H1 (cell line): Measurements from ENCODE around the gene DPP8. TPM values are rescaled to one million over a fixed set of nuclear protein-coding genes. Genes with fewer than 3 reads are reported as not detected.

Source experiments
- ASH2L ChIP-seq: fragments of 200-600, 300-600 bp; sonication (generic); IDR thresholded peaks from one replicate; pipeline ENCODE4 v1.7.1; 2017; ENCODE audit warnings: low read length
- CREB1 ChIP-seq: IDR thresholded peaks from 2 replicates; pipeline ENCODE4 v1.6.1; 2012; ENCODE audit warnings: inconsistent platforms
- E2F6 ChIP-seq: IDR thresholded peaks from 2 replicates; pipeline ENCODE4 v1.6.1; 2012; ENCODE audit warnings: inconsistent platforms
- HDAC6 ChIP-seq: IDR thresholded peaks from one replicate; pipeline ENCODE4 v1.7.1; 2012; ENCODE audit warnings: low read depth, mild to moderate bottlenecking, inconsistent platforms, low read length, moderate library complexity
- KDM1A ChIP-seq: fragments of 200-600, 300-600 bp; sonication (generic); IDR thresholded peaks from 2 replicates; pipeline ENCODE4 v1.7.1; 2016; ENCODE audit warnings: mild to moderate bottlenecking, low read length, borderline replicate concordance
- KDM4A ChIP-seq: IDR thresholded peaks from one replicate; pipeline ENCODE4 v1.7.1; 2012; ENCODE audit warnings: low read depth, mild to moderate bottlenecking, moderate library complexity, low read length, inconsistent platforms; ENCODE audit not compliant: severe bottlenecking
- MAFK ChIP-seq: IDR thresholded peaks from 2 replicates; pipeline ENCODE4 v1.6.1; 2012; ENCODE audit warnings: low read depth, mild to moderate bottlenecking, improper control_type of control experiment, low read length
- MAX ChIP-seq: IDR thresholded peaks from 2 replicates; pipeline ENCODE4 v1.6.1; 2012; ENCODE audit warnings: inconsistent platforms
- NANOG ChIP-seq: IDR thresholded peaks from 2 replicates; pipeline ENCODE4 v1.6.1; 2011; ENCODE audit warnings: low read length, low read depth, mild to moderate bottlenecking, inconsistent platforms; ENCODE audit not compliant: insufficient read depth, poor library complexity, severe bottlenecking
- POLR2AphosphoS5 ChIP-seq: IDR thresholded peaks from 2 replicates; pipeline ENCODE4 v1.6.1; 2011; ENCODE audit warnings: low read depth, low read length
- RBBP5 ChIP-seq: IDR thresholded peaks from 2 replicates; pipeline ENCODE4 v1.7.1; 2012; ENCODE audit warnings: low read depth, mild to moderate bottlenecking, inconsistent platforms, low read length, moderate library complexity, borderline replicate concordance
- RXRA ChIP-seq: IDR thresholded peaks from 2 replicates; pipeline ENCODE4 v1.6.1; 2011; ENCODE audit warnings: low read depth, mild to moderate bottlenecking, low read length, moderate library complexity; ENCODE audit not compliant: insufficient read depth
- SIN3A ChIP-seq, 2 experiments: IDR thresholded peaks in 1 of 2; conservative IDR thresholded peaks in 1 of 2; 2 replicates each; pipeline ENCODE4 v1.6.1; 2011 to 2012; ENCODE audit warnings: low read length in 2 of 2, improper control_type of control experiment in 1 of 2, low read depth in 1 of 2, mild to moderate bottlenecking in 1 of 2
- SUZ12 ChIP-seq: fragments of 200-600 bp; sonication (generic); IDR thresholded peaks from 2 replicates; pipeline ENCODE4 v1.6.1; 2012; ENCODE audit warnings: mild to moderate bottlenecking, inconsistent platforms, low read length, moderate library complexity, mixed read lengths
- TEAD4 ChIP-seq: IDR thresholded peaks from 2 replicates; pipeline ENCODE4 v1.6.1; 2012; ENCODE audit warnings: low read depth, low read length, inconsistent platforms, mixed read lengths
- YY1 ChIP-seq: IDR thresholded peaks from 2 replicates; pipeline ENCODE4 v1.6.1; 2011; ENCODE audit warnings: low read depth, mild to moderate bottlenecking, low read length
- polyA plus RNA-seq, 7 experiments: library from polyadenylated mRNA; depleted of rRNA in 3 of 7; stranded (reverse) in 5 of 7; unstranded in 2 of 7; fragments of >200 nt in 5 of 7; fragments of 200-250 nt in 2 of 7; gene quantifications; 1 replicate in 5 of 7; 2 replicates in 1 of 7; 4 replicates in 1 of 7; pipeline versions ENCODE4 v1.2.1 to v1.2.3, GENCODE V29; 2011 to 2013; ENCODE audit warnings: missing spikeins in 2 of 7, mixed read lengths in 2 of 7
- total RNA-seq: library from RNA; stranded (reverse); fragmentation: NEBNext Ultra II Directional; extraction: Animal tissue kit (Norgen Biotek cat#: 25700); gene quantifications from 2 replicates; pipeline ENCODE4 v1.2.1, GENCODE V29; 2021

DPP8 gene
- total and polyA plus RNA-seq, 2 of the 8 experiments (the other 6 are each of a cell fraction or from before 2014, with no cell fraction given): 9.9 to 26.0 TPM

GRCh38 chr15:65530318-65531111 is 13.0 kb upstream of the DPP8 start, which contains the start of gene HACD3 (continued):
- TF ChIP-seq MAX (peak; percentile 88), POLR2AphosphoS5 (peak; percentile 87), KDM1A (0 out of 2 replicates have a peak, but pooled peaks have one; percentile 5), ASH2L (peak; percentile 88), TEAD4 (no peak), YY1 (peak; percentile 32; the same call in 1 of the 2 replicates), KDM4A (peak; percentile 64), RBBP5 (peak; percentile 78), NANOG (no peak), HDAC6 (no peak), RXRA (no peak), MAFK (no peak), SIN3A (conservative IDR thresholded peaks at IDR 0.05 in 1 of 2, IDR thresholded peaks at IDR 0.05 in 1 of 2; ENCODE audit: low read depth in 1 of 2, low read length in 2 of 2) (peak in 1 of 2 experiments; percentile 23; a peak in 1 of 4 replicates), CREB1 (no peak; the same call in 1 of the 2 replicates), E2F6 (peak; percentile 92), SUZ12 (no peak)
